SK-N-SH treated with all-trans-retinoic acid at 6 μM for 48 hours (cell line): ENCODE results near the gene RBM47.

Experiments used
- ATAC-seq: fragments of 200-7000 bp; cut with Tn5 transposase; 3 replicates; pipeline ENCODE4 v1.9.1; 2020; ENCODE audit warnings: mild to moderate bottlenecking, moderate library complexity
- ARNTL ChIP-seq: fragments of 450-650 bp; formaldehyde crosslinking; IDR thresholded peaks from 2 replicates; pipeline ENCODE4 v1.5.0; 2020; ENCODE audit warnings: low read depth, mild to moderate bottlenecking, moderate library complexity, borderline replicate concordance
- BACH2 ChIP-seq: fragments of 250-450 bp; sonication (Bioruptor Pico); IDR thresholded peaks from 2 replicates; pipeline ENCODE4 v1.9.0; 2021; ENCODE audit warnings: mild to moderate bottlenecking, borderline replicate concordance
- CSDC2 ChIP-seq: fragments of 250-450 bp; sonication (Bioruptor Pico); IDR thresholded peaks from 2 replicates; pipeline ENCODE4 v1.5.0; 2020; ENCODE audit warnings: mild to moderate bottlenecking, moderate library complexity
- ESRRG ChIP-seq: fragments of 250-450 bp; sonication (Bioruptor Pico); IDR thresholded peaks from 2 replicates; pipeline ENCODE4 v1.6.1; 2021; ENCODE audit warnings: mild to moderate bottlenecking
- GLIS3 ChIP-seq: fragments of 250-450 bp; sonication (Bioruptor Pico); IDR thresholded peaks from 2 replicates; pipeline ENCODE4 v1.5.0; 2020; ENCODE audit warnings: mild to moderate bottlenecking, moderate library complexity
- ISL1 ChIP-seq: fragments of 250-450 bp; sonication (Bioruptor Pico); IDR thresholded peaks from 2 replicates; pipeline ENCODE4 v2.1.2; 2022; ENCODE audit warnings: mild to moderate bottlenecking, moderate library complexity
- OSR1 ChIP-seq: fragments of 250-450 bp; sonication (Bioruptor Pico); IDR thresholded peaks from 2 replicates; pipeline ENCODE4 v1.8.0; 2022; ENCODE audit warnings: moderate library complexity, mild to moderate bottlenecking, inconsistent platforms
- PPARA ChIP-seq: fragments of 250-450 bp; sonication (Bioruptor Pico); IDR thresholded peaks from 2 replicates; pipeline ENCODE4 v1.5.0; 2020; ENCODE audit warnings: mild to moderate bottlenecking, borderline replicate concordance
- RARB ChIP-seq: fragments of 250-450 bp; sonication (Bioruptor Pico); IDR thresholded peaks from 2 replicates; pipeline ENCODE4 v1.8.0; 2021; ENCODE audit warnings: mild to moderate bottlenecking, moderate library complexity
- SNAI2 ChIP-seq: fragments of 250-450 bp; sonication (Bioruptor Pico); IDR thresholded peaks from 2 replicates; pipeline ENCODE4 v1.5.0; 2020; ENCODE audit warnings: mild to moderate bottlenecking, moderate library complexity
- TCF4 ChIP-seq: fragments of 250-450 bp; sonication (Bioruptor Pico); IDR thresholded peaks from 2 replicates; pipeline ENCODE4 v1.8.0; 2021; ENCODE audit warnings: mild to moderate bottlenecking, moderate library complexity, borderline replicate concordance
- TOX ChIP-seq: fragments of 250-450 bp; sonication (Bioruptor Pico); IDR thresholded peaks from 2 replicates; pipeline ENCODE4 v1.8.0; 2021; ENCODE audit warnings: mild to moderate bottlenecking, moderate library complexity, borderline replicate concordance
- ZFP3 ChIP-seq: fragments of 250-450 bp; sonication (Bioruptor Pico); IDR thresholded peaks from 2 replicates; pipeline ENCODE4 v1.5.0; 2020; ENCODE audit warnings: mild to moderate bottlenecking, moderate library complexity
- ZFP30 ChIP-seq: fragments of 450-650 bp; formaldehyde crosslinking; IDR thresholded peaks from 2 replicates; pipeline ENCODE4 v1.5.0; 2022; ENCODE audit warnings: mild to moderate bottlenecking, moderate library complexity
- ZNF565 ChIP-seq: fragments of 450-650 bp; formaldehyde crosslinking; conservative IDR thresholded peaks from 2 replicates; pipeline ENCODE4 v1.5.0; 2020; ENCODE audit warnings: low read depth, mild to moderate bottlenecking, moderate library complexity
- ZNF70 ChIP-seq: fragments of 450-650 bp; formaldehyde crosslinking; IDR thresholded peaks from 2 replicates; pipeline ENCODE4 v1.5.0; 2020; ENCODE audit warnings: mild to moderate bottlenecking, moderate library complexity
- ZNF8 ChIP-seq: fragments of 450-650 bp; formaldehyde crosslinking; IDR thresholded peaks from 2 replicates; pipeline ENCODE4 v1.5.0; 2020; ENCODE audit warnings: mild to moderate bottlenecking, moderate library complexity
- TF ChIP-seq, protein P1 (sequence below): fragments of 250-450 bp; sonication (Bioruptor Pico); IDR thresholded peaks from 2 replicates; pipeline ENCODE4 v1.5.1; 2020; ENCODE audit warnings: low read depth, mild to moderate bottlenecking, moderate library complexity
- TF ChIP-seq, protein P2 (sequence below): fragments of 250-450 bp; sonication (Bioruptor Pico); IDR thresholded peaks from 2 replicates; pipeline ENCODE4 v1.5.0; 2020; ENCODE audit warnings: mild to moderate bottlenecking, moderate library complexity
- TF ChIP-seq, protein P3 (sequence below): fragments of 250-450 bp; sonication (Bioruptor Pico); IDR thresholded peaks from 2 replicates; pipeline ENCODE4 v1.5.1; 2021; ENCODE audit warnings: mild to moderate bottlenecking, moderate library complexity
- TF ChIP-seq, protein P4 (sequence below): fragments of 250-450 bp; sonication (Bioruptor Pico); IDR thresholded peaks from 2 replicates; pipeline ENCODE4 v1.8.0; 2020; ENCODE audit warnings: mild to moderate bottlenecking, moderate library complexity, borderline replicate concordance

Gene RBM47

DNA sequence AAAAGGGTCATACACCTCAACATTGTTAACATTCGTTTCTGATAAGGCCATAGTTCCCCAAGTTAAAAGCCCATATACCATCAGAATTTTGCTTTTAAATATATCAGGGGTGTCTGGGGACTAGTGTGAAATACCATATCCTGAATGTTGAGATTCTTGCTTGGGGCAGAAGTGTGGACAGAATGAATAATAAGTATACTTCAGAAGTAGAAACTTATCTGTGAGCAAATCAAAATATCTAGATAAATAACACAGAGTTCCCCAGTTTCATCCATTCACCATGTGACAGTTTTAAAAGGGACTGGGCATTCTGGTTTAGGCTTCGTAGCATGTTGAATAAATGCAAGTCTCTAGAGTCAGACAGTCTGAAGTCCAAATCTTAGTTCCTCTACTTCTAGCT is 184.0 kb downstream of the RBM47 start (continued):
- TF ChIP-seq, protein P1, sequence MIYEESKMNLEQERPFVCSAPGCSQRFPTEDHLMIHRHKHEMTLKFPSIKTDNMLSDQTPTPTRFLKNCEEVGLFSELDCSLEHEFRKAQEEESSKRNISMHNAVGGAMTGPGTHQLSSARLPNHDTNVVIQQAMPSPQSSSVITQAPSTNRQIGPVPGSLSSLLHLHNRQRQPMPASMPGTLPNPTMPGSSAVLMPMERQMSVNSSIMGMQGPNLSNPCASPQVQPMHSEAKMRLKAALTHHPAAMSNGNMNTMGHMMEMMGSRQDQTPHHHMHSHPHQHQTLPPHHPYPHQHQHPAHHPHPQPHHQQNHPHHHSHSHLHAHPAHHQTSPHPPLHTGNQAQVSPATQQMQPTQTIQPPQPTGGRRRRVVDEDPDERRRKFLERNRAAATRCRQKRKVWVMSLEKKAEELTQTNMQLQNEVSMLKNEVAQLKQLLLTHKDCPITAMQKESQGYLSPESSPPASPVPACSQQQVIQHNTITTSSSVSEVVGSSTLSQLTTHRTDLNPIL, result no peak
- TF ChIP-seq TOX (CRISPR knock-in tag) (no peak), CSDC2 (CRISPR knock-in tag) (no peak)

DNA sequence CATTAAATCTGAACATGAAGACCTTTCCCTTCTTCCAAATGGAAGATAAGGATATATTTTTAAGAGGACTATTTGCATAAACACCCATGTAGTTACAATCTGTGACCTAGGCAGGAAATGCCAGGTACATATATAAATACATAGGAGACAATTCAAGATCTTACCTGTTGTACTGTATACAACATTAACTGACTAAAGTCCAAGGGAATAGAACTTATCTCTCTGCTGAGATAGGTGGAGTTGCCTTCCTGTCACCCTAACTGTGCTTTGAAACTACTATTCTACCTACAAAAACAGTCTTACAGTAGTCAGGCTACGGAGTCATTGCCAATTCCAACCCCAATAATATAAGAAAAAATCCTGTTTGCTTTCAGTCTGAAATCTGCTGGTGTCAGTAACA is 188.2 kb downstream of the RBM47 start:
- no peak for ATAC-seq
- TF ChIP-seq OSR1 (CRISPR knock-in tag), result no peak
- TF ChIP-seq, protein P2, sequence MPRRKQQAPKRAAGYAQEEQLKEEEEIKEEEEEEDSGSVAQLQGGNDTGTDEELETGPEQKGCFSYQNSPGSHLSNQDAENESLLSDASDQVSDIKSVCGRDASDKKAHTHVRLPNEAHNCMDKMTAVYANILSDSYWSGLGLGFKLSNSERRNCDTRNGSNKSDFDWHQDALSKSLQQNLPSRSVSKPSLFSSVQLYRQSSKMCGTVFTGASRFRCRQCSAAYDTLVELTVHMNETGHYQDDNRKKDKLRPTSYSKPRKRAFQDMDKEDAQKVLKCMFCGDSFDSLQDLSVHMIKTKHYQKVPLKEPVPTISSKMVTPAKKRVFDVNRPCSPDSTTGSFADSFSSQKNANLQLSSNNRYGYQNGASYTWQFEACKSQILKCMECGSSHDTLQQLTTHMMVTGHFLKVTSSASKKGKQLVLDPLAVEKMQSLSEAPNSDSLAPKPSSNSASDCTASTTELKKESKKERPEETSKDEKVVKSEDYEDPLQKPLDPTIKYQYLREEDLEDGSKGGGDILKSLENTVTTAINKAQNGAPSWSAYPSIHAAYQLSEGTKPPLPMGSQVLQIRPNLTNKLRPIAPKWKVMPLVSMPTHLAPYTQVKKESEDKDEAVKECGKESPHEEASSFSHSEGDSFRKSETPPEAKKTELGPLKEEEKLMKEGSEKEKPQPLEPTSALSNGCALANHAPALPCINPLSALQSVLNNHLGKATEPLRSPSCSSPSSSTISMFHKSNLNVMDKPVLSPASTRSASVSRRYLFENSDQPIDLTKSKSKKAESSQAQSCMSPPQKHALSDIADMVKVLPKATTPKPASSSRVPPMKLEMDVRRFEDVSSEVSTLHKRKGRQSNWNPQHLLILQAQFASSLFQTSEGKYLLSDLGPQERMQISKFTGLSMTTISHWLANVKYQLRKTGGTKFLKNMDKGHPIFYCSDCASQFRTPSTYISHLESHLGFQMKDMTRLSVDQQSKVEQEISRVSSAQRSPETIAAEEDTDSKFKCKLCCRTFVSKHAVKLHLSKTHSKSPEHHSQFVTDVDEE (CRISPR knock-in tag), result no peak
- no peak for TF ChIP-seq ZNF70 (CRISPR knock-in tag)
- TF ChIP-seq, protein P3, sequence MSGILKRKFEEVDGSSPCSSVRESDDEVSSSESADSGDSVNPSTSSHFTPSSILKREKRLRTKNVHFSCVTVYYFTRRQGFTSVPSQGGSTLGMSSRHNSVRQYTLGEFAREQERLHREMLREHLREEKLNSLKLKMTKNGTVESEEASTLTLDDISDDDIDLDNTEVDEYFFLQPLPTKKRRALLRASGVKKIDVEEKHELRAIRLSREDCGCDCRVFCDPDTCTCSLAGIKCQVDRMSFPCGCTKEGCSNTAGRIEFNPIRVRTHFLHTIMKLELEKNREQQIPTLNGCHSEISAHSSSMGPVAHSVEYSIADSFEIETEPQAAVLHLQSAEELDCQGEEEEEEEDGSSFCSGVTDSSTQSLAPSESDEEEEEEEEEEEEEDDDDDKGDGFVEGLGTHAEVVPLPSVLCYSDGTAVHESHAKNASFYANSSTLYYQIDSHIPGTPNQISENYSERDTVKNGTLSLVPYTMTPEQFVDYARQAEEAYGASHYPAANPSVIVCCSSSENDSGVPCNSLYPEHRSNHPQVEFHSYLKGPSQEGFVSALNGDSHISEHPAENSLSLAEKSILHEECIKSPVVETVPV (CRISPR knock-in tag), result no peak
- TF ChIP-seq PPARA (CRISPR knock-in tag), result no peak
- TF ChIP-seq ESRRG, result no peak
- TF ChIP-seq ARNTL (CRISPR knock-in tag), result no peak
- no peak for TF ChIP-seq TCF4
- TF ChIP-seq ZFP3 (CRISPR knock-in tag), result no peak
- no peak for TF ChIP-seq SNAI2 (CRISPR knock-in tag)
- TF ChIP-seq ZFP30, result no peak
- TF ChIP-seq TOX (CRISPR knock-in tag), result no peak
- TF ChIP-seq ISL1 (CRISPR knock-in tag), result no peak
- TF ChIP-seq GLIS3 (CRISPR knock-in tag), result no peak
- TF ChIP-seq ZNF8 (CRISPR knock-in tag), result no peak
- TF ChIP-seq RARB, result no peak
- TF ChIP-seq BACH2 (CRISPR knock-in tag), result no peak
- no peak for TF ChIP-seq ZNF565 (CRISPR knock-in tag)
- TF ChIP-seq, protein P4, sequence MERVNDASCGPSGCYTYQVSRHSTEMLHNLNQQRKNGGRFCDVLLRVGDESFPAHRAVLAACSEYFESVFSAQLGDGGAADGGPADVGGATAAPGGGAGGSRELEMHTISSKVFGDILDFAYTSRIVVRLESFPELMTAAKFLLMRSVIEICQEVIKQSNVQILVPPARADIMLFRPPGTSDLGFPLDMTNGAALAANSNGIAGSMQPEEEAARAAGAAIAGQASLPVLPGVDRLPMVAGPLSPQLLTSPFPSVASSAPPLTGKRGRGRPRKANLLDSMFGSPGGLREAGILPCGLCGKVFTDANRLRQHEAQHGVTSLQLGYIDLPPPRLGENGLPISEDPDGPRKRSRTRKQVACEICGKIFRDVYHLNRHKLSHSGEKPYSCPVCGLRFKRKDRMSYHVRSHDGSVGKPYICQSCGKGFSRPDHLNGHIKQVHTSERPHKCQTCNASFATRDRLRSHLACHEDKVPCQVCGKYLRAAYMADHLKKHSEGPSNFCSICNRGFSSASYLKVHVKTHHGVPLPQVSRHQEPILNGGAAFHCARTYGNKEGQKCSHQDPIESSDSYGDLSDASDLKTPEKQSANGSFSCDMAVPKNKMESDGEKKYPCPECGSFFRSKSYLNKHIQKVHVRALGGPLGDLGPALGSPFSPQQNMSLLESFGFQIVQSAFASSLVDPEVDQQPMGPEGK, result no peak
- TF ChIP-seq, all 23 proteins: peak for 0

DNA sequence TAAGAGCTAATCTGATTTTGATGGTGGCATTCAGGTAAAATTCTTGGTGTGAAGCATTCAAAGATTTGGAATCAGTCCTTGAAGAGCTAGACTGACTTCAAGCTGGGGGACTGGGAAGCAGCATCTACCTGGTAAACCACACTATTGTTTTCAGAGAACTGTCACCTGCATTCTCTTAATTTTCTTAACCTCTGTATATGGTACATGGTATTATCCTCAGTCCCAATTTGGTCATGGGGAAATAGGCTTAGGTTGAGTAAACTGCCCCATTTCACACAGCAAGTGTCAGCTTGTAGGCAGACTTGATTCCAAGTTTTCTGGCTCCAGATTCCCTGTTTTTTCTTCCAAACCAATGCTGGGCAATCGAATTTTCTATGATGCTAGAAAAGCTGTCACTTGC is 190.1 kb downstream of the RBM47 start:
- TF ChIP-seq TOX (CRISPR knock-in tag) (no peak), ZNF70 (CRISPR knock-in tag) (no peak), ZFP30 (no peak), BACH2 (CRISPR knock-in tag) (no peak), TCF4 (no peak), SNAI2 (CRISPR knock-in tag) (no peak), ISL1 (CRISPR knock-in tag) (no peak), OSR1 (CRISPR knock-in tag) (no peak), CSDC2 (CRISPR knock-in tag) (no peak), GLIS3 (CRISPR knock-in tag) (no peak), PPARA (CRISPR knock-in tag) (no peak)
- TF ChIP-seq, protein P1, result no peak
- TF ChIP-seq, protein P3 (CRISPR knock-in tag), result no peak
- no peak for ATAC-seq
